GM21576 (cell line): ENCODE data around the gene AP3D1.

Source experiments
- ATAC-seq: cut with Tn5 transposase; IDR thresholded peaks from one replicate; pipeline ENCODE4 v1.9.1; 2021; ENCODE audit warnings: mild to moderate bottlenecking, moderate library complexity; ENCODE audit not compliant: unreplicated experiment

The AP3D1 gene

DNA sequence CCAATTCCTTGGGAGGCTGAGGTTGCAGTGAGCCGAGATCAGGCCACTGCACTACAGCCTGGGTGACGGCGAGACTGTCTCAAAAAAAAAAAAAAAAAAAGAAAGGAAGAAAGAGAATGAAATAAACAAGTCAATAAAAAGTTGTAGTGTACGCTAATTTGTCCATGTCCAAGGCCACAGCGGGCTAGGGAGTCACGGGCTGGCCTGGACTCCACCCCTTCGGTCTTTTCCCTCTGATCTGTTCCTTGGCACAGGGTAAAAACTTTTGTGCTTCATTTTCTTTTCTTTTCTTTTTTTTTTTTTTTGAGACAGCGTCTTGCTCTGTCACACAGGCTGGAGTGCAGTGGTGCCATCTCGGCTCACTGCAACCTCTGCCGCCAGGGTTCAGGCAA is 80.9 kb downstream of the AP3D1 start:
- no peak for ATAC-seq

DNA sequence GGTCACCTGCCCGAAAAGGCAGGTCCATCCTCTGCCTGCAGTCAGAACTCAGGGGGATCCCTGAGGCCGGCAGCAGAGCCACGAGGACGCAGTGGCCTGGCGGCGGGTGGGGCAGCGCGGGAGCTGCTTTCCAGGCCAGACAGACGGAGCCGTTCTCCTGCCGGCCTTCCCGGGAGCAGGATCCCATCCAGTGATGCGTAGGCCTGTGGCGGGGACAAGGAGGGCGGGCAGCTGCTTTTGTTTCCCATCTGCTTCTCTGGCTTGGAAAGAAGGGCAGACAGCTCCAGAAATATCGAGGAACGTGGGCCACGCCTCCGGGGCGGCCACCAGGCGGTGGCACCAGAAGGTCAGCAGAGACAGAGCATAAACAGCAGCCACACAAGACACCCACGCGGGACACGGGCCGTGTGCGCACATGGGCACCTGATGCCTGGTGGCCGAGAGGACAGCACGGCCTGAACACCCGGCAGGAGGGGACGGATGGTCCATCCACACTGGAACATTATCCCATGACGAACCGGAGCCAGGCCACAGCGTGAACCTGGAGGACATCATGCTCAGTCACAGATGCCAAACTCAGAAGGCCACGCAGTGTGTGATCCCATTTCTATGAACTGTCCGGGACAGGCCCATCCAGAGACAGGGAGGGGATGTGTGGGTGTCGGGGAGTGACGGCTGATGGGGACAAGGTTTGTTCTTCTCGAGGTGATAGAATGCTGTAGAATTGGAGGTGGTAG is 86.4 kb downstream of the AP3D1 start:
- no peak for ATAC-seq

DNA sequence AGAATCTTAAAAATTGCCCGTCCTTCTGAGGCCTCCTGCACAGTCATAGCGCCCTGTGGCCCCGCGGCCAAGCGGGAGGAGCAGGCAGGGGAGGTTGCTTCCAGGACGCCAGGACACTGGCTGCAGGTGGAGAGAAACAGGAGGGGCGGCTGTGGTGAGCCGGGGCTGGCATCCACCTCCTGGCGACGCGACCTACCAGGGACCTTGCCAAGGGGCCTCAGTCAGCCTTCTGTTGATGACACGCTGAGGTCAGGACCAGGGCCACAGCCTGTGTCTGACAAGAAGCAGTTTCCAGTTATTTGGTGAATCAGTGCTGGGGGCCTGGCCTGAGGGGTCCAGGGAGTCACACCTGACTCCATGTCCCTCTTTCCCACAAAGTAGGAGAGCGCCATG is 87.0 kb downstream of the AP3D1 start:
- ATAC-seq: no peak

DNA sequence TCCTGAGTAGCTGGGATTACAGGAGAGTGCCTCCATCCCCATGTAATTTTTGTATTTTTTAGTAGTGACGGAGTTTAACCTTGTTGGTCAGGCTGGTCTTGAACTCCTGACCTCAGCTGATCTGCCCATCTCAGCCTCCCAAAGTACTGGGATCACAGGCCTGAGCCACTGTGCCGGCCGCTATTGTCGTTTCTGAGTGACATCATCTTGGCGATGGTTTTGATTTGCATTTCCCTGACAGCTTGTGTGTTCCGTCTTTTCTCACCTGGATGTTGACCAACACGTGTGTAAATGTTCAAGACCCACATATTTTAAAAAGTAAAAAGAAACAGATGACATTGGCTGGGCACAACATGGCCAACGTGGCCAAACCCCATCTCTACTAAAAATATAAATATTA is 87.5 kb downstream of the AP3D1 start:
- ATAC-seq: no peak

GRCh38 chr19:2062770-2063169 is 88.6 kb downstream of the AP3D1 start:
- no peak for ATAC-seq

DNA sequence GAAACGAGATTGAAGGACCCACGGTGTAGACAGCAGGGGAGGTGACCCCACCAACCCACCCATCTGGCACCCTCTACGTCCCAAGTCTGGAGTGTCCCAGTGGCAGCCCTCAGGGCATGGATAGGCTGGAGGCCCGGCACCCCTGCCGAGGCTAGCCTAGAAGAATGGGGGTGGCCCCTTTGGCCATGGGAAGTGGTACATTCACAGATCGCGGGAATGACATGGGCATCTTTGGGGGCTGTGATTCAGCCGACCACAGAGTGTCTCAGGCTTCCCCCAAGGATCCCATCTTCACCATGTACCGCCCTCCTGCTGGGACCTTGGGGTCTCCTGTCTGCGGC is 89.0 kb downstream of the AP3D1 start:
- ATAC-seq: no peak

DNA sequence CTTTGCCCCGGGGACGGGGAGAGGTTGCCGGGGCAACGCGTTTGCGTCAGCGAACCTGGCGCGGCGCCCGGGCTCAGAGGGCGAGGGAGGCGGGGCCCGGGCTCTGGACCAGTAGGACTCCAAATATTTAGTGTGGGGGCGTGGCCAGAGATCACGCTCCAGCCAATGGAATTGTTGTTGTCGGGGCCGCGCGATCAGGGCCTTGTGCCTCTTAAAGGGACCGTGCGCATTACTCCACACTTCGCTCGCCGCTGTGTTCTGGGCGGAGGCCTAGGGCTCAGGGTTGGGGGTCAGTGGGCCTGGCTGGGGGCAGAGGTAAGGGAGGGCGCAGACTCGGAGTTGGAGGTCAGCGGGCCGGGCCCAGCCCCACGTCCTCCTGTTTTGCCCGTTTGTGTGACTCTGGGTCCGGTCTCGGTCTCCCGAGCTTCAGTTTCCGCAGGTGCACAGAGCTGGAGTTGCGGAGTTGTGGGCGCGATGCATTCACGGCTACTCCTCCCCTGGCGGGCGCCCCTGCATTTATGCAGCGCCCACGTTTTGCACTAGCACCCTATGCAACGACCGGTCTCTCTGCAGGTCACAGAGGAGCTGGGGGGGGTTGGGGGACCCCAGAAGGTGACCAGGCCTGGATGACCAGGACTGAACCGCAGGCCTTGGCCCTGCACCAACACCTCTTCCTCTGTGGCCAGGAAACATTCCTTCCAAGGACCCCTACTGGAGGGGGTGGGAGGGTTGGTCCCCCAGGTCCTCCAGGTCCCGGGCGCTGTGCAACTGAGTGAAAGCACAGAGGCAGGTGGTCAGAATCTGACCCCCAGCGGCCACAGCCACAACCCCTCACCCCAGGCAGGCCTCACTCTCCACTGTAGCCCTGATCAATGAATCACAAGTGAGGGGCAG is 89.6 kb downstream of the AP3D1 start:
- peak; percentile 73 for ATAC-seq

GRCh38 chr19:2060884-2061494 is 90.4 kb downstream of the AP3D1 start:
- ATAC-seq: peak; percentile 12

DNA sequence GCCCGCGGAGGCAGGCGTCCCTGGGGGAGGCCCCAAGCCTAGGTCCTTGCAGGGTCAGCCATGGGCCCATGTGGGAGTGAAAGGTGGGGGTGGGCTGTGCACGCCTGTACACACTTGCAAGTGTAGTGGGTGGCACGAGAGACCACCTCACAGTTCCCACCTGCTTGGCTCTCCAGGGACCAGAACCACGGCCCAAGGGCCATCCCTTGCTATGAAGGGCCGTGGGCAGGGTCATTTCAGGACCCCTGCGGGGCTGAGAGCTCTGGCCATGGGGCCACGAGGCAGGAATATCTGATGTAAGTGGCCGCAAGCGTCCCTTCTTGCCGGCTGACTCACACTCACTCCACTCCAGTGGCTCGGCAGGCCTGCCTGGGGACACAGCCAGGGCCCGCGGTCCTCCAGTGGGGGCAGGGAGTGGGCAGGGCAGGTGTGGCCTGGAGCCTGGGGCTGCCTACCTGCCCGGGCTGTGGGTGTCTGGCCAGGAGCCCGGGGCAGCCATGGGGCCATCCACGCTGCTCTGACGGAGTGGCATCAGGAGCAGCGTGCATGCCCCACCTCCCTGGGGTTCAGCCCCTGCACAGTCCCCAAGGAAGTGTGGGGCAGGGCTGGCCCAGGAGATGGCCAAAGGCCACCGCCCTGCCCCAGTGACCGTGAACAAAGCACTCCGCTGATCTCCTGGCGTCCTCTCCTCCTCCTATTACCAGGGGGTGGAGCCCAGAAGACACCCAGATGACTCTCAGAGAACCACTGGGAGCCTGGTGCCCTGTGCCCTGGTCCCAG is 91.8 kb downstream of the AP3D1 start:
- no peak for ATAC-seq

GRCh38 chr19:2058570-2059421 is 92.6 kb downstream of the AP3D1 start:
- ATAC-seq: no peak

GRCh38 chr19:2057484-2058469 is 93.6 kb downstream of the AP3D1 start:
- ATAC-seq: no peak

- ATAC-seq: no peak
Measured at GRCh38 chr19:2056837-2057192, 94.6 kb downstream of the AP3D1 start.

- no peak for ATAC-seq
Measured at GRCh38 chr19:2055931-2056836, 95.2 kb downstream of the AP3D1 start.

- ATAC-seq: no peak
Measured at GRCh38 chr19:2054763-2055162, 96.6 kb downstream of the AP3D1 start.

- ATAC-seq: no peak
Measured at GRCh38 chr19:2053601-2054389, 97.6 kb downstream of the AP3D1 start.

DNA sequence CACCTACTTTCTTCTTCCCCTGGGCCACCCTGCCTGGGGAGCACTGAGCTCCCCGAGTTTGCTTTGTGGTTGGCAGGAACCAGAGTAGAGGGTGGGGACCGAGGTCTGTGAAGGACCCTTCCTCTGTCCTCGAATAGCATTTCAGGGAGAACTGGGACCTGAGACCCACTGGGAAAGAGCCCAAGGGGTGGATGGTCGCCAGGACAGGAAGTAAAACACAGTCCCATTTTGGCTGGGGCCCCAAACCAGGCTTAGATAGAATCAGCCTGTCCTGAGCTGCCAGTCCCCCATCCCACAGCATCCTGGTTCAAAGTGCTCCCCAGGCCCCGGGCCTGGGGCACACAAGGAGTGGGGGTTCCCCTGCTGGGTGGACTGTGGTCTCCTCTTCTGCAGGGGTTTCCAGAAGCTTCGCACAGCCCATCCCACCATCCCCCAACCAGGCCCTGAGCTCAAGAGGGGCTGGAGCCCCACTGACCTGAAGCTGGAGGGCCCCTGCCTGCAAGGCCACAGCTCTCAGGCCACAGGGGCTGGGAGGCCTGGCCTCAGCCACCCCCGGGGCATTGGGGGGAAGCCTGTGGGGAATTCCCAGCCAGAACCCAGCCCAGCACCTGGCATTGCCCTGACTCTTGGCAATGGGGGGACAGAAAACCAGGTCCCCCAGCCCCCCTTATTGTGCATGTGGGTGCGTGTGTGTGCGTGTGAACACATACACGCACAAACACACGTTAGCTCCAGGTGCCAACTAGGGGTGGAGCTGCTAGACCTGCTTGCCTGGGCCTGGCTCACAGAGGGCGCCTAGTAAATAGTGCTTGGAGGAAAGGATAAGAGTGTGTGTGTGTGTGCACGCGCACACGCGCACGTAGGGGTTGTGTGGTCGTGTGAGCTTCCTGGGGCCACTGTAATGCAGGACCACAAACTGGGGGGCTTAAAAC is 99.3 kb downstream of the AP3D1 start:
- no peak for ATAC-seq
